IMR-90 (cell line): ENCODE data around the gene TRPM7. TPM values are rescaled to one million over a fixed set of nuclear protein-coding genes. Genes with fewer than 3 reads are reported as not detected.

Source experiments
- ATAC-seq: fragments of 200-7000 bp; cut with Tn5 transposase; 2 replicates; pipeline ENCODE4 v1.9.1; 2020; ENCODE audit warnings: low read depth, mild to moderate bottlenecking, moderate library complexity
- BruUV-seq: library from RNA; stranded (reverse); fragments of 400-500 nt; replicated peaks from 2 replicates; lab custom pipeline; 2021; lab: Mats Ljungman, UMichigan
- CTCF ChIA-PET: fragments of 300-600 bp; formaldehyde crosslinking; extraction: SDS; loops from one replicate; lab custom pipeline; 2021; ENCODE audit warnings: antibody characterized with exemption; lab: Yijun Ruan, JAX
- POLR2A ChIA-PET: fragments of 300-600 bp; sonication (Branson Sonifier 250); formaldehyde crosslinking; loops from one replicate; lab custom pipeline; 2022; ENCODE audit warnings: antibody characterized with exemption; ENCODE audit not compliant: unreplicated experiment; lab: Charles Lee
- DNase-seq: peaks from one replicate; pipeline ENCODE4 v3.0.0; 2013
- H2AFZ ChIP-seq: replicated peaks from 2 replicates; pipeline ENCODE3; 2013; ENCODE audit warnings: low read length, mild to moderate bottlenecking; ENCODE audit not compliant: poor library complexity
- H2AK5ac ChIP-seq: 2 replicates; pipeline ENCODE4 v1.6.1; 2013; ENCODE audit warnings: low read depth, low read length, inconsistent platforms
- H2AK9ac ChIP-seq: replicated peaks from 2 replicates; pipeline ENCODE3; 2013; ENCODE audit warnings: mild to moderate bottlenecking, low read depth, low read length, moderate library complexity; ENCODE audit not compliant: poor library complexity
- H2BK120ac ChIP-seq: 2 replicates; pipeline ENCODE4 v1.6.1; 2013; ENCODE audit warnings: low read depth, low read length, inconsistent platforms
- H2BK15ac ChIP-seq: 3 replicates; pipeline ENCODE4 v1.6.1; 2013; ENCODE audit warnings: low read depth, low read length, inconsistent platforms
- H2BK20ac ChIP-seq: 2 replicates; pipeline ENCODE4 v1.6.1; 2013; ENCODE audit warnings: low read depth, mild to moderate bottlenecking, inconsistent platforms, low read length, moderate library complexity
- H2BK5ac ChIP-seq: 2 replicates; pipeline ENCODE4 v1.6.1; 2013; ENCODE audit warnings: mild to moderate bottlenecking, low read depth, low read length, inconsistent platforms; ENCODE audit not compliant: poor library complexity, severe bottlenecking
- H3K14ac ChIP-seq: replicated peaks from 2 replicates; pipeline ENCODE4 v1.6.1; 2013; ENCODE audit warnings: low read depth, low read length, inconsistent platforms
- H3K18ac ChIP-seq: 2 replicates; pipeline ENCODE4 v1.6.1; 2013; ENCODE audit warnings: low read depth, low read length, control low read depth
- H3K23ac ChIP-seq: 2 replicates; pipeline ENCODE4 v1.6.1; 2013; ENCODE audit warnings: low read depth, low read length, inconsistent platforms
- H3K27ac ChIP-seq: 2 replicates; pipeline ENCODE4 v1.5.1; 2013; ENCODE audit warnings: mild to moderate bottlenecking, control low read depth, low read length; ENCODE audit not compliant: insufficient read depth
- H3K27me3 ChIP-seq: 2 replicates; pipeline ENCODE4 v1.6.1; 2013; ENCODE audit warnings: low read length; ENCODE audit not compliant: control insufficient read depth, insufficient read depth
- H3K36me3 ChIP-seq: 2 replicates; pipeline ENCODE4 v1.6.1; 2013; ENCODE audit warnings: low read length, mixed read lengths; ENCODE audit not compliant: control insufficient read depth, insufficient read depth
- H3K4ac ChIP-seq: 2 replicates; pipeline ENCODE4 v1.6.1; 2013; ENCODE audit warnings: low read depth, low read length, inconsistent platforms
- H3K4me1 ChIP-seq: 2 replicates; pipeline ENCODE4 v1.6.1; 2013; ENCODE audit warnings: low read length, mixed read lengths; ENCODE audit not compliant: control insufficient read depth, insufficient read depth
- H3K4me2 ChIP-seq: 2 replicates; pipeline ENCODE4 v1.6.1; 2013; ENCODE audit warnings: low read depth, mild to moderate bottlenecking, control low read depth, low read length, moderate library complexity
- H3K4me3 ChIP-seq: 2 replicates; pipeline ENCODE4 v1.5.1; 2013; ENCODE audit warnings: low read depth, mild to moderate bottlenecking, control low read depth, low read length, moderate library complexity; ENCODE audit not compliant: insufficient read depth
- H3K56ac ChIP-seq: 2 replicates; pipeline ENCODE4 v1.6.1; 2013; ENCODE audit warnings: low read length, inconsistent platforms; ENCODE audit not compliant: insufficient read depth; ENCODE audit errors: extremely low read depth
- H3K79me1 ChIP-seq, 2 experiments: 2 replicates each; pipeline ENCODE4 v1.6.1; 2013; ENCODE audit warnings: low read length in 2 of 2, inconsistent platforms in 1 of 2, low read depth in 1 of 2
- H3K9ac ChIP-seq: 2 replicates; pipeline ENCODE4 v1.6.1; 2013; ENCODE audit warnings: low read depth, low read length, control low read depth
- H3K9me1 ChIP-seq: 2 replicates; pipeline ENCODE4 v1.6.1; 2013; ENCODE audit warnings: low read length, inconsistent platforms; ENCODE audit not compliant: insufficient read depth
- H3K9me3 ChIP-seq: 2 replicates; pipeline ENCODE4 v1.6.1; 2013; ENCODE audit warnings: low read length; ENCODE audit not compliant: control insufficient read depth, insufficient read depth
- H4K20me1 ChIP-seq: 2 replicates; pipeline ENCODE4 v1.6.1; 2013; ENCODE audit warnings: low read length, inconsistent platforms; ENCODE audit not compliant: insufficient read depth
- H4K5ac ChIP-seq: 2 replicates; pipeline ENCODE4 v1.6.1; 2013; ENCODE audit warnings: mild to moderate bottlenecking, low read depth, low read length, control low read depth
- H4K8ac ChIP-seq, 2 experiments: 2 replicates each; pipeline ENCODE4 v1.6.1; 2013; ENCODE audit warnings: low read depth in 2 of 2, low read length in 2 of 2, control low read depth in 1 of 2, inconsistent platforms in 1 of 2
- H4K91ac ChIP-seq: 2 replicates; pipeline ENCODE4 v1.6.1; 2013; ENCODE audit warnings: low read depth, low read length, inconsistent platforms; ENCODE audit not compliant: insufficient read depth
- MAFK ChIP-seq: IDR thresholded peaks from 2 replicates; pipeline ENCODE4 v1.6.1; 2012; ENCODE audit warnings: low read depth, low read length, improper control_type of control experiment
- RFX5 ChIP-seq: IDR thresholded peaks from 2 replicates; pipeline ENCODE4 v1.8.0; 2012; ENCODE audit warnings: low read depth, mild to moderate bottlenecking, low read length, moderate library complexity
- WGBS, 2 experiments: methylation state at CpG; one replicate each; pipeline versions ENCODE4 v1.1.5 to v1.1.7; 2013; ENCODE audit warnings: missing lambda C conversion rate in 2 of 2; ENCODE audit not compliant: insufficient read length in 1 of 2; ENCODE audit errors: extremely low coverage in 2 of 2; 5-methylcytosine and 5-hydroxymethylcytosine counted together
- dilution Hi-C: fragments of 300-500 bp; cut with HindIII; formaldehyde crosslinking; loops from one replicate; pipeline ENCODE4 v1.14.3; 2018; ENCODE audit warnings: low sequenced_read_pairs; ENCODE audit not compliant: unreplicated experiment
- in situ Hi-C: fragments of 300-500 bp; cut with MboI; formaldehyde crosslinking; loops from 3 replicates; pipeline ENCODE4 v1.14.3; 2019; ENCODE audit warnings: low sequenced_read_pairs, inconsistent platforms, mixed read lengths
- intact Hi-C: fragments of 100-400 bp; cut with micrococcal nuclease; formaldehyde crosslinking; loops from 2 replicates; pipeline ENCODE4 v1.10.0; 2022
- polyA plus RNA-seq, 3 experiments: library from polyadenylated mRNA; depleted of rRNA; stranded (reverse); fragments of >200 nt; gene quantifications; 2 replicates each; pipeline ENCODE4 v1.2.3, GENCODE V29; 2012; ENCODE audit warnings: low replicate concordance in 1 of 3
- total RNA-seq: library from RNA; depleted of rRNA; stranded (reverse); fragments of >200 nt; gene quantifications from 2 replicates; pipeline ENCODE4 v1.2.3, GENCODE V29; 2012

The TRPM7 gene
- total and polyA plus RNA-seq, 2 of the 4 experiments (the other 2 are of a cell fraction) = 10.6 to 27.8 TPM

DNA sequence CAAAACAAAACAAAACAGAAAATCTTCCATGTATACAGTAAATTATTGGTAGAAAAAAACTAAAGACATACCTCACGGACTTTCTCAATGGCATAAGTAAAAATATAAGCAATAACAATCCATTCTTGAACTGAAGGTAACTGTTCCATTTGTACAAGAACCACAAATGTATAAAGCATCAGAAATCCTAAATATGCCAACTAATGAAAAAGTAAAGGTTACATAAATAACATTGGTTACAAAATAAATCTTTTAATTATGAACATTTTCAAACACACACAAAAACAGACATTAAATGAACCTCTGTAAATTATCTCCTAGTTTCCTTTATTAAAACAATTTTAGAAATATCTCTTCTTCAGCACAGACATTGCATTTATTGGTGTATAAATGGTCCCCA is 79.5 kb downstream of the TRPM7 start:
- Histone ChIP-seq H3K27ac (no peak overlapping the region), H2AK5ac (no peak overlapping the region), H3K18ac (no peak overlapping the region), H2BK20ac (no peak overlapping the region), H3K14ac (no peak overlapping the region), H3K4me1 (no peaks in the 10 kb centered on the region), H3K9me3 (no peaks in the 10 kb centered on the region), H4K5ac (no peak overlapping the region), H3K9me1 (no peaks in the 10 kb centered on the region), H2BK5ac (no peak overlapping the region), H2AK9ac (no peak overlapping the region), H2AFZ (no peak overlapping the region), H3K56ac (no peak overlapping the region), H3K79me1 (0 out of 4 replicates have a peak, but pooled peaks cover 3 to 6% of the 10 kb centered on the region in 2 experiments), H3K23ac (no peak overlapping the region), H4K20me1 (no peaks in the 10 kb centered on the region), H4K8ac (no peak overlapping the region), H3K4me2 (no peak overlapping the region), H2BK120ac (no peak overlapping the region), H3K4ac (no peak overlapping the region), H4K91ac (no peak overlapping the region), H3K4me3 (no peak overlapping the region), H2BK15ac (no peak overlapping the region), H3K27me3 (no peaks in the 10 kb centered on the region), H3K9ac (no peak overlapping the region), H3K36me3 (peaks cover 14% of the 10 kb centered on the region)
- intact Hi-C loops (no loop called here), dilution Hi-C loops (no loop called here), in situ Hi-C loops (no loop called here)
- DNase-seq (no peak), ATAC-seq (no peak)
- POLR2A ChIA-PET = no interaction called here
- CTCF ChIA-PET = no interaction called here
- no peak for TF ChIP-seq RFX5
- peak; percentile 39; the same call in 1 of the 2 replicates for TF ChIP-seq MAFK
- WGBS, 2 experiments = no CpG with 5 or more reads among the region's 1 CpG
- BruUV-seq = no TSS peak
